Esophagus muscularis mucosa (tissue), 3 donors: ENCODE measurements around the gene CABP4.

Source experiments
- CTCF ChIP-seq, 3 experiments: fragments of 200-600 bp in 2 of 3; fragments of 450-650 bp in 1 of 3; sonication (generic) in 2 of 3; IDR thresholded peaks; one replicate each; pipeline ENCODE4 v1.5.1; 2017 to 2019; ENCODE audit warnings: antibody characterized with exemption in 3 of 3, mild to moderate bottlenecking in 2 of 3, moderate library complexity in 1 of 3
- POLR2A ChIP-seq: fragments of 450-650 bp; IDR thresholded peaks from one replicate; pipeline ENCODE4 v1.6.1; 2017; ENCODE audit warnings: antibody characterized with exemption, moderate library complexity, mild to moderate bottlenecking, low read depth

GRCh38 chr11:67429038-67429668, 26.0 kb upstream of the CABP4 start:
- TF ChIP-seq POLR2A (no peak), CTCF (IDR thresholded peaks at IDR 0.05) (no peak)
